ENCODE results near the gene MET.

Gene MET

GRCh38 chr7:116671681-116672595 lies at the start of gene MET (continued):
- TF ChIP-seq IKZF3 (tag by site-specific recombination; IDR thresholded peaks at IDR 0.05) = no peak
- no peak for TF ChIP-seq ZNF558 (tag by site-specific recombination; IDR thresholded peaks at IDR 0.05)
- TF ChIP-seq ZNF529 (tag by site-specific recombination; IDR thresholded peaks at IDR 0.05; ENCODE audit: insufficient replicate concordance) = no peak
- TF ChIP-seq YY2 (tag by site-specific recombination; IDR thresholded peaks at IDR 0.05) = peak; percentile 22; the same call in 1 of the 2 replicates
- TF ChIP-seq KLF1 (tag by site-specific recombination; IDR thresholded peaks at IDR 0.05) = peak; percentile 99
- TF ChIP-seq ZNF580 (tag by site-specific recombination; IDR thresholded peaks at IDR 0.05) = peak; percentile 42; the same call in 1 of the 2 replicates
- no peak for TF ChIP-seq ZNF510 (tag by site-specific recombination; IDR thresholded peaks at IDR 0.05; ENCODE audit: insufficient replicate concordance)
- TF ChIP-seq GFI1B (tag by site-specific recombination; IDR thresholded peaks at IDR 0.05) = no peak
- TF ChIP-seq ZNF555 (tag by site-specific recombination; conservative IDR thresholded peaks at IDR 0.05) = no peak
- TF ChIP-seq ZNF221 (tag by site-specific recombination; IDR thresholded peaks at IDR 0.05; ENCODE audit: borderline replicate concordance) = no peak
- no peak for TF ChIP-seq TRIM28 (IDR thresholded peaks at IDR 0.05; ENCODE audit: borderline replicate concordance, low read length)
- TF ChIP-seq ZFP69B (tag by site-specific recombination; IDR thresholded peaks at IDR 0.05) = peak; percentile 49; the same call in 1 of the 2 replicates
- peak; percentile 72 for TF ChIP-seq ZXDB (tag by site-specific recombination; IDR thresholded peaks at IDR 0.05)
- TF ChIP-seq ZNF335 (tag by site-specific recombination; conservative IDR thresholded peaks at IDR 0.05) = peak; percentile 97
- TF ChIP-seq ZNF223 (tag by site-specific recombination; IDR thresholded peaks at IDR 0.05) = no peak
- no peak for TF ChIP-seq SALL2 (tag by site-specific recombination; IDR thresholded peaks at IDR 0.05; ENCODE audit: borderline replicate concordance)
- TF ChIP-seq ZNF585B (tag by site-specific recombination; IDR thresholded peaks at IDR 0.05) = no peak
- TF ChIP-seq BCL11A (tag by site-specific recombination; IDR thresholded peaks at IDR 0.05; ENCODE audit: low read depth) = no peak
- TF ChIP-seq ZNF341 (tag by site-specific recombination; IDR thresholded peaks at IDR 0.05; ENCODE audit: low read depth) = peak; percentile 88
- TF ChIP-seq ZNF19 (tag by site-specific recombination; IDR thresholded peaks at IDR 0.05; ENCODE audit: low read depth) = no peak
- peak; percentile 86 for TF ChIP-seq SP7 (tag by site-specific recombination; IDR thresholded peaks at IDR 0.05)
- no peak for TF ChIP-seq RBAK (tag by site-specific recombination; IDR thresholded peaks at IDR 0.05)
- no peak for TF ChIP-seq ZNF626 (tag by site-specific recombination; IDR thresholded peaks at IDR 0.05)
- peak; percentile 61; the same call in 1 of the 2 replicates for TF ChIP-seq ZNF777 (tag by site-specific recombination; IDR thresholded peaks at IDR 0.05; ENCODE audit: borderline replicate concordance)
- no peak for TF ChIP-seq ZFP41 (tag by site-specific recombination; IDR thresholded peaks at IDR 0.05; ENCODE audit: borderline replicate concordance)
- TF ChIP-seq PRDM2 (tag by site-specific recombination; IDR thresholded peaks at IDR 0.05; ENCODE audit: borderline replicate concordance) = no peak
- TF ChIP-seq ZNF629 (tag by site-specific recombination; IDR thresholded peaks at IDR 0.05) = peak; percentile 59
- TF ChIP-seq ZNF701 (tag by site-specific recombination; IDR thresholded peaks at IDR 0.05) = no peak
- no peak for TF ChIP-seq ZNF248 (tag by site-specific recombination; IDR thresholded peaks at IDR 0.05)
- TF ChIP-seq ZNF391 (tag by site-specific recombination; IDR thresholded peaks at IDR 0.05; ENCODE audit: borderline replicate concordance, low read depth) = peak; percentile 64; the same call in 1 of the 2 replicates
- TF ChIP-seq HOXA7 (CRISPR knock-in tag; IDR thresholded peaks at IDR 0.05; ENCODE audit: borderline replicate concordance) = no peak
- no peak for TF ChIP-seq ZNF239 (tag by site-specific recombination; IDR thresholded peaks at IDR 0.05)
- peak; percentile 92 for TF ChIP-seq ZNF561 (tag by site-specific recombination; IDR thresholded peaks at IDR 0.05; ENCODE audit: borderline replicate concordance)

All from HEK293 (cell line).